ENCODE measurements around the gene ATOX1.

DNA sequence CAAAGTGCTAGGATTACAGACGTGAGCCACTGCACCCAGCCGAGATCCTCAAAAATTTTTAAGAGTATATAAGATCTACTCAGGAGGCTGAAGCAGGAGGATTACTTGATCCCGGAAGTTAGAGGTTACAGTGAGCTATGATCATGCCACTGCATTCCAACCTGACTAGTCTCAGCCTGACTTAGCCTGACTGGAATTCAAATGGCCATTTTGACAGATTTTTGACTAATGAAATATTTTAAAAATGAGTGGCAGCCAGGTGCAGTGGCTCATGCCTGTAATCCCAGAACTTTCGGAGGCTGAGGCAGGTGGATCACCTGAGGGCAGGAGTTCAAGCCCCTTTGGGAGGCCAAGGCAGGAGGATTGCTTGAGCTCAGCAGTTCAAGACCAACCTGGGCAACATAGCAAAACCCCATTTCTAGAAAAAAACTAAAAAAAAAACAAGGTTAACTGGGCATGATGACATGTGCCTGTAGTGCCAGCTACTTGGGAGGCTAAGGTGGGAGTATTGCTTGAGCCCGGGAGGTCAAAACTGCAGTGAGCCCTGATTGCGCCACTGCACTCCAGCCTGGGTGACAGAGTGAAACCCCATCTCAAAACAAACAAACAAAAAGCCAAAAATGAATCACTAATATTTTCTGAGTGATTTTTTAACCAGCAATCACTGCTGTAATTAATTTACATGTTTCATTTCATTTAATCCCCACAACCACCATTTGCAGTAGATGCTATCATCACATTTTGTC is 16.6 kb downstream of the ATOX1 start:
- TF ChIP-seq, protein P1, sequence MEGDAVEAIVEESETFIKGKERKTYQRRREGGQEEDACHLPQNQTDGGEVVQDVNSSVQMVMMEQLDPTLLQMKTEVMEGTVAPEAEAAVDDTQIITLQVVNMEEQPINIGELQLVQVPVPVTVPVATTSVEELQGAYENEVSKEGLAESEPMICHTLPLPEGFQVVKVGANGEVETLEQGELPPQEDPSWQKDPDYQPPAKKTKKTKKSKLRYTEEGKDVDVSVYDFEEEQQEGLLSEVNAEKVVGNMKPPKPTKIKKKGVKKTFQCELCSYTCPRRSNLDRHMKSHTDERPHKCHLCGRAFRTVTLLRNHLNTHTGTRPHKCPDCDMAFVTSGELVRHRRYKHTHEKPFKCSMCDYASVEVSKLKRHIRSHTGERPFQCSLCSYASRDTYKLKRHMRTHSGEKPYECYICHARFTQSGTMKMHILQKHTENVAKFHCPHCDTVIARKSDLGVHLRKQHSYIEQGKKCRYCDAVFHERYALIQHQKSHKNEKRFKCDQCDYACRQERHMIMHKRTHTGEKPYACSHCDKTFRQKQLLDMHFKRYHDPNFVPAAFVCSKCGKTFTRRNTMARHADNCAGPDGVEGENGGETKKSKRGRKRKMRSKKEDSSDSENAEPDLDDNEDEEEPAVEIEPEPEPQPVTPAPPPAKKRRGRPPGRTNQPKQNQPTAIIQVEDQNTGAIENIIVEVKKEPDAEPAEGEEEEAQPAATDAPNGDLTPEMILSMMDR (conservative IDR thresholded peaks at IDR 0.05) = no peak
- no peak for TF ChIP-seq ZFX (IDR thresholded peaks at IDR 0.05)
